Measurements from ENCODE around the gene AGAP1. TPM values are rescaled to one million over a fixed set of nuclear protein-coding genes. Genes with fewer than 3 reads are reported as not detected.

The AGAP1 gene
- polyA plus RNA-seq, 2 of the 4 experiments (the other 2 are of a cell fraction) = 20.2 to 21.9 TPM

GRCh38 chr2:235614176-235614860 is 120.5 kb downstream of the AGAP1 start:
- Histone ChIP-seq H3K4me1 (peaks cover 12% of the 10 kb centered on the region), H3K27ac (no peak overlapping the region), H3K4me3 (no peak overlapping the region), H3K9me3 (no peaks in the 10 kb centered on the region), H3K4me2 (no peak overlapping the region)
- DNase-seq (ENCODE audit: low read depth in 1 of 2, low spot score in 1 of 2) (no peak), FAIRE-seq (no peak), ATAC-seq (no peak)
- TF ChIP-seq ZC3H11A (IDR thresholded peaks at IDR 0.05) (no peak), EP300 (IDR thresholded peaks at IDR 0.05) (no peak), RFX5 (IDR thresholded peaks at IDR 0.05) (no peak), ZSCAN20 (CRISPR knock-in tag; IDR thresholded peaks at IDR 0.05) (no peak), BHLHE40 (IDR thresholded peaks at IDR 0.05; ENCODE audit: low read depth, low read length) (no peak), JUN (IDR thresholded peaks at IDR 0.05) (no peak), CBX2 (IDR thresholded peaks at IDR 0.05; ENCODE audit: borderline replicate concordance, low read depth) (no peak), RNF2 (IDR thresholded peaks at IDR 0.05; ENCODE audit: borderline replicate concordance, low read depth) (no peak)
- ChIA-PET CTCF (interaction anchor here (1.0 kb wide), 1 partner anchor 19 kb away, joined by 8 read pairs; no protein-coding TSS in a partner anchor), POLR2A (no interaction called here)
- 89% methylated on average over 14 of the region's 14 CpGs for WGBS (ENCODE audit: missing lambda C conversion rate)

GRCh38 chr2:235614900-235615712 is 121.3 kb downstream of the AGAP1 start:
- H3K4me2 ChIP-seq = no peak overlapping the region
- ATAC-seq (no peak), FAIRE-seq (no peak), DNase-seq (ENCODE audit: low read depth in 1 of 2, low spot score in 1 of 2) (no peak)
- ChIA-PET POLR2A (no interaction called here), CTCF (interaction anchor here (0.7 to 1.2 kb wide), 3 partner anchors 20 to 151 kb away, joined by 3 to 8 read pairs (median 3); no protein-coding TSS in a partner anchor)
- no peak for TF ChIP-seq TP53 (CRISPR knock-in tag; IDR thresholded peaks at IDR 0.05)
- no peak for TF ChIP-seq POLR2AphosphoS2 (conservative IDR thresholded peaks at IDR 0.05; ENCODE audit: low read length)
- no peak for TF ChIP-seq POLR2A (IDR thresholded peaks at IDR 0.05; ENCODE audit: low read length)
- TF ChIP-seq FOXS1 (CRISPR knock-in tag; IDR thresholded peaks at IDR 0.05) = no peak
- TF ChIP-seq TFCP2L1 (CRISPR knock-in tag; IDR thresholded peaks at IDR 0.05) = no peak
- no peak for TF ChIP-seq KDM1A (IDR thresholded peaks at IDR 0.05; ENCODE audit: low read depth)
- no peak for TF ChIP-seq EHF (CRISPR knock-in tag; IDR thresholded peaks at IDR 0.05)
- TF ChIP-seq MAZ (IDR thresholded peaks at IDR 0.05; ENCODE audit: borderline replicate concordance, low read depth, low read length) = no peak
- no peak for TF ChIP-seq GATA3 (IDR thresholded peaks at IDR 0.05; ENCODE audit: borderline replicate concordance)
- H3K4me1 ChIP-seq = peaks cover 12% of the 10 kb centered on the region
- H3K4me3 ChIP-seq = no peak overlapping the region
- 90% methylated on average over 11 of the region's 11 CpGs for WGBS (ENCODE audit: missing lambda C conversion rate)
- H3K27ac ChIP-seq = no peak overlapping the region
- H3K9me3 ChIP-seq = no peaks in the 10 kb centered on the region

- Histone ChIP-seq H3K4me1 (peaks cover 12% of the 10 kb centered on the region), H3K4me3 (no peak overlapping the region), H3K9me3 (no peaks in the 10 kb centered on the region), H3K4me2 (no peak overlapping the region), H3K27ac (no peak overlapping the region)
- TF ChIP-seq RFX5 (IDR thresholded peaks at IDR 0.05) (no peak), ZSCAN20 (CRISPR knock-in tag; IDR thresholded peaks at IDR 0.05) (no peak), PHF8 (IDR thresholded peaks at IDR 0.05; ENCODE audit: borderline replicate concordance, low read depth) (no peak), HOXA7 (CRISPR knock-in tag; IDR thresholded peaks at IDR 0.05) (no peak), NFE2L2 (conservative IDR thresholded peaks at IDR 0.05; ENCODE audit: low read length) (no peak), HMGXB4 (CRISPR knock-in tag; IDR thresholded peaks at IDR 0.05; ENCODE audit: borderline replicate concordance) (no peak), E2F6 (IDR thresholded peaks at IDR 0.05; ENCODE audit: borderline replicate concordance, low read depth) (no peak), PBX3 (IDR thresholded peaks at IDR 0.05) (no peak), RAD21 (conservative IDR thresholded peaks at IDR 0.05 in 1 of 2, IDR thresholded peaks at IDR 0.05 in 1 of 2) (no peak), NR3C1 (IDR thresholded peaks at IDR 0.05) (no peak), TP53 (CRISPR knock-in tag; IDR thresholded peaks at IDR 0.05) (no peak), CBX8 (IDR thresholded peaks at IDR 0.05) (no peak)
- no peak for ATAC-seq
- 76% methylated on average over 2 of the region's 2 CpGs for WGBS (ENCODE audit: missing lambda C conversion rate)
- FAIRE-seq = no peak
- POLR2A ChIA-PET = no interaction called here
- no peak for DNase-seq (ENCODE audit: low read depth in 1 of 2, low spot score in 1 of 2)
- CTCF ChIA-PET = interaction anchor here (2.3 kb wide), 1 partner anchor 21 kb away, joined by 11 read pairs; no protein-coding TSS in a partner anchor
Observed at GRCh38 chr2:235616885-235617284, 123.0 kb downstream of the AGAP1 start.

Data from A549 (cell line).